Adrenal gland (tissue), 12 donors: ENCODE results near the gene TGFB2. TPM values are rescaled to one million over a fixed set of nuclear protein-coding genes. Genes with fewer than 3 reads are reported as not detected.
"Not testable (repeated sequence)": the region's sequence is repeated elsewhere in the genome, so short reads cannot be mapped to it uniquely, and the experiment has no call there.

Experiments
- DNase-seq, 7 donors: peaks; one replicate each; pipeline ENCODE4 v3.0.0-alpha.2; 2019 to 2020
- H3K27ac ChIP-seq, 5 donors: fragments of 200-600 bp; sonication (generic) in 4 of 5; 1 replicate in 3 of 5; 2 replicates in 2 of 5; pipeline versions ENCODE4 v1.5.1 to v1.8.0; 2016 to 2020; ENCODE audit warnings: mild to moderate bottlenecking in 1 of 5
- H3K27me3 ChIP-seq: fragments of 200-600 bp; 2 replicates; pipeline ENCODE4 v1.8.0; 2021
- H3K36me3 ChIP-seq, 2 donors: fragments of 200-600 bp; replicated peaks in 1 of 2; 1 replicate in 1 of 2; 2 replicates in 1 of 2; pipeline versions ENCODE4 v1.5.1 to v1.8.0; 2018 to 2022
- H3K4me1 ChIP-seq, 2 donors: fragments of 200-600 bp; replicated peaks in 1 of 2; 1 replicate in 1 of 2; 2 replicates in 1 of 2; pipeline versions ENCODE4 v1.5.1 to v1.8.0; 2018 to 2021
- H3K4me3 ChIP-seq, 4 donors: fragments of 200-600 bp; sonication (generic) in 3 of 4; one replicate each; pipeline ENCODE4 v1.5.1; 2016 to 2018
- H3K9me3 ChIP-seq, 3 donors: fragments of 200-600 bp; sonication (generic) in 1 of 3; replicated peaks in 1 of 3; 1 replicate in 2 of 3; 2 replicates in 1 of 3; pipeline versions ENCODE4 v1.5.1 to v1.8.0; 2016 to 2021
- POLR2A ChIP-seq, 2 donors: fragments of 450-650 bp; IDR thresholded peaks; one replicate each; pipeline ENCODE4 v1.6.1; 2017; ENCODE audit warnings: antibody characterized with exemption in 2 of 2, mild to moderate bottlenecking in 2 of 2, moderate library complexity in 1 of 2
- WGBS, 4 donors: extraction: QIAGEN DNeasy Blood & Tissue Kit in 2 of 4; methylation state at CpG; one replicate each; pipeline versions ENCODE4 v1.1.5 to v1.1.7; 2013 to 2017; 5-methylcytosine and 5-hydroxymethylcytosine counted together
- intact Hi-C, 2 donors: fragments of 100-400 bp; cut with DNase I; formaldehyde crosslinking; loops; one replicate each; pipeline versions ENCODE4 v1.14.1 to v1.15.0; 2022 to 2023
- polyA plus RNA-seq, 3 donors: library from polyadenylated mRNA; stranded (reverse); fragments of 200-250 nt in 2 of 3; fragments of 350-450 nt in 1 of 3; fragmentation: Illumina TruSeq in 1 of 3; extraction: RNeasy Lipid Tissue Mini Kit (QIAGEN cat#74804) in 1 of 3; gene quantifications; one replicate each; pipeline ENCODE4 v1.2.3, GENCODE V29; 2013 to 2014
- total RNA-seq, 9 donors: library from RNA; depleted of rRNA in 4 of 9; stranded (reverse); fragments of >200 nt in 4 of 9; fragments of 120-200 nt in 1 of 9; fragmentation: NEBNext Ultra II Directional in 1 of 9; extraction: Animal tissue kit (Norgen Biotek cat#: 25700) in 1 of 9; gene quantifications; one replicate each; pipeline versions ENCODE4 v1.1.0 to v1.2.4, GENCODE V29; 2013 to 2023
- TF ChIP-seq, protein P1 (sequence below), 6 experiments: fragments of 450-650 bp in 4 of 6; fragments of 200-600 bp in 2 of 6; sonication (generic) in 1 of 6; IDR thresholded peaks; 1 replicate in 5 of 6; 2 replicates in 1 of 6; pipeline versions ENCODE4 v1.5.1 to v1.8.0; 2016 to 2021; ENCODE audit warnings: antibody characterized with exemption in 6 of 6, mild to moderate bottlenecking in 2 of 6, moderate library complexity in 1 of 6
- donor health status: healthy with polysubstance abuse.
- donor health status: Bipolar disorder and iron deficiency.
- donor health status: DM: yes; HTN: yes; CAD: no.
- donor health status: DM: no; HTN: no; CAD: no.
- donor health status: DM: no; HTN: no; CAD: no.
- donor health status: DM: yes; HTN: yes; CAD: no.

The TGFB2 gene
- total and polyA plus RNA-seq, 12 donors = 0.24 to 4.2 (median 1.7) TPM

DNA sequence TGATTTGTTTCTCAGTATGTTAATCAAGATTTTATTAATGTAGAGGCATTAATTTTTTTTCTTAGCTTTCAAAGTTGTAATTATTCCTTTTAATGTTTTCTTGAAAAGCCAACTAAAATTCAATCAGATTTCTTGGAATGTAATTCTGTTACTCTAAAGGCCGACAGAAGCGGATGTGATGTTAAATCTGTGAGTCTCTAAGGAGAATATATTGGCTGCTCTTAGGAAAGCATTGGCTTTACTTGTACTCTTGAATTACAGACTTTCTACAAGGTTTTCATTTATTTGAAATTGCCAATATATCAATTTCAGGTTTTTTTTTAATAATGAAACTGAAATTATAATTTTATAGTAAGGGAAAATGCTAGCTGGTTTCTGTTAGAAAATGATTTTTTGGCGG, 30.8 kb upstream of the TGFB2 start:
- Histone ChIP-seq H3K4me3 (no peak overlapping the region), H3K4me1 (no peaks in the 10 kb centered on the region), H3K9me3 (no peaks in the 10 kb centered on the region), H3K36me3 (no peaks in the 10 kb centered on the region), H3K27ac (no peak overlapping the region), H3K27me3 (no peaks in the 10 kb centered on the region)
- TF ChIP-seq, protein P1, sequence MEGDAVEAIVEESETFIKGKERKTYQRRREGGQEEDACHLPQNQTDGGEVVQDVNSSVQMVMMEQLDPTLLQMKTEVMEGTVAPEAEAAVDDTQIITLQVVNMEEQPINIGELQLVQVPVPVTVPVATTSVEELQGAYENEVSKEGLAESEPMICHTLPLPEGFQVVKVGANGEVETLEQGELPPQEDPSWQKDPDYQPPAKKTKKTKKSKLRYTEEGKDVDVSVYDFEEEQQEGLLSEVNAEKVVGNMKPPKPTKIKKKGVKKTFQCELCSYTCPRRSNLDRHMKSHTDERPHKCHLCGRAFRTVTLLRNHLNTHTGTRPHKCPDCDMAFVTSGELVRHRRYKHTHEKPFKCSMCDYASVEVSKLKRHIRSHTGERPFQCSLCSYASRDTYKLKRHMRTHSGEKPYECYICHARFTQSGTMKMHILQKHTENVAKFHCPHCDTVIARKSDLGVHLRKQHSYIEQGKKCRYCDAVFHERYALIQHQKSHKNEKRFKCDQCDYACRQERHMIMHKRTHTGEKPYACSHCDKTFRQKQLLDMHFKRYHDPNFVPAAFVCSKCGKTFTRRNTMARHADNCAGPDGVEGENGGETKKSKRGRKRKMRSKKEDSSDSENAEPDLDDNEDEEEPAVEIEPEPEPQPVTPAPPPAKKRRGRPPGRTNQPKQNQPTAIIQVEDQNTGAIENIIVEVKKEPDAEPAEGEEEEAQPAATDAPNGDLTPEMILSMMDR (IDR thresholded peaks at IDR 0.05) = no peak
- TF ChIP-seq POLR2A (IDR thresholded peaks at IDR 0.05) = no peak
- DNase-seq = no peak
- intact Hi-C loops = no loop called here
- 90 to 98% (median 94%) methylated on average over 3 of the region's 3 CpGs for WGBS, 4 donors

DNA sequence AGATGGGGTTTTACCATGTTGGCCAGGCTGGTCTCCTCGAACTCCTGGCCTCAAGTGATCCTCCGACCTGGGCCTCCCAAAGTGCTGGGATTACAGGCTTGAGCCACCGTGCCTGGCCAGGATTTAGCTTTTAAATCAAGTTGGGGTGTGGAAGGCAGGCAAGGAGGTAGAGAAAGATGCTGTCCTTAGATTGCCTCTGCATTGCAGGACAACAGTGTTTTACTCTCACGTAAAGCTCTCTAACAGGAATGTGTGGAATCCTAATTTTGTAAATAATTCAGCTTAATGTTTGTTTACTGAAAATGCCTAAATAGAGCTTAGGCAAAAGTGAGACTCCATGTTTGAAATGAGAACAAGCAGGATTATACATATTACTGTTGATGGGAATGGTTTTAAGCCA, 29.5 kb upstream of the TGFB2 start:
- Histone ChIP-seq H3K9me3 (no peaks in the 10 kb centered on the region), H3K27me3 (no peaks in the 10 kb centered on the region), H3K27ac (no peak overlapping the region), H3K36me3 (no peaks in the 10 kb centered on the region), H3K4me3 (no peak overlapping the region), H3K4me1 (no peaks in the 10 kb centered on the region)
- 93 to 98% (median 97%) methylated on average over 4 of the region's 4 CpGs for WGBS, 4 donors
- no peak for TF ChIP-seq POLR2A (IDR thresholded peaks at IDR 0.05)
- TF ChIP-seq, protein P1 (IDR thresholded peaks at IDR 0.05) = no peak
- intact Hi-C loops = no loop called here
- no peak for DNase-seq

DNA sequence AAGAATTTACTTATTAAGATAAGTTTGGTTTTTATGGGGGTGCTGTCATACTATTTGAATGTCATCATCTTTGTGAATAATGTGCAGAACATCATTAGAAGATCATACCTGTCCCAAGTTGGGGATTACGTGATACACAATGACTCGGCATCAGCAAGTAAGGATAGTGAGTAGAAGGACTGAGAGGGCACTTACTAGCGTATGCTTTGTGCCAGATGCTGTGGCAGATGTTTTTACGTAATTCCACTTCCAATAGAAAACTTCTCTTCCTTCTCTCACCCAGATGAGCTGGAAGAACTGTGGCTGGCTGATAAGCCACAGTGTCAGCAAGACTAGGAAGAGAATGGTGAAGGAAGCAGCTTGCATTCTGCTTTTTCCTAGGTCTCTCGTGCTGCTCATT, 28.1 kb upstream of the TGFB2 start:
- no peaks in the 10 kb centered on the region for H3K36me3 ChIP-seq
- H3K27me3 ChIP-seq = no peaks in the 10 kb centered on the region

DNA sequence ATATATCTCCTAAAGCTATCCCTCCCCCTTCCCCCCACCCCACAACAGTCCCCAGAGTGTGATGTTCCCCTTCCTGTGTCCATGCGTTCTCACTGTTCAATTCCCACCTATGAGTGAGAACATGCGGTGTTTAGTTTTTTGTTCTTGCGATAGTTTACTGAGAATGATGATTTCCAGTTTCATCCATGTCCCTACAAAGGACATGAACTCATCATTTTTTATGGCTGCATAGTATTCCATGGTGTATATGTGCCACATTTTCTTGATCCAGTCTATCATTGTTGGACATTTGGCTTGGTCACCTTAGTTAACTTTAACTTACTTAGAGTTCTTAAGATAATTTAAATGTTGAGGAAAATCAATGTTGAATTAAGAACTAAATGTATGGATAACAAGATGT, 25.0 kb upstream of the TGFB2 start:
- H3K4me1 ChIP-seq, H3K27ac ChIP-seq, DNase-seq, H3K36me3 ChIP-seq, intact Hi-C loops, H3K27me3 ChIP-seq, H3K9me3 ChIP-seq, H3K4me3 ChIP-seq: not testable (repeated sequence)
- 92 to 100% (median 94%) methylated on average over 3 of the region's 3 CpGs for WGBS, 4 donors

More for the DNA sequence above, 28.1 kb upstream of the TGFB2 start:
- Histone ChIP-seq H3K4me1 (no peaks in the 10 kb centered on the region), H3K27ac (no peak overlapping the region), H3K9me3 (no peaks in the 10 kb centered on the region), H3K4me3 (no peak overlapping the region)
- TF ChIP-seq, protein P1 (IDR thresholded peaks at IDR 0.05) = no peak
- no peak for DNase-seq
- intact Hi-C loops = no loop called here
- WGBS, 4 donors = 90 to 95% (median 92%) methylated on average over 5 of the region's 5 CpGs

DNA sequence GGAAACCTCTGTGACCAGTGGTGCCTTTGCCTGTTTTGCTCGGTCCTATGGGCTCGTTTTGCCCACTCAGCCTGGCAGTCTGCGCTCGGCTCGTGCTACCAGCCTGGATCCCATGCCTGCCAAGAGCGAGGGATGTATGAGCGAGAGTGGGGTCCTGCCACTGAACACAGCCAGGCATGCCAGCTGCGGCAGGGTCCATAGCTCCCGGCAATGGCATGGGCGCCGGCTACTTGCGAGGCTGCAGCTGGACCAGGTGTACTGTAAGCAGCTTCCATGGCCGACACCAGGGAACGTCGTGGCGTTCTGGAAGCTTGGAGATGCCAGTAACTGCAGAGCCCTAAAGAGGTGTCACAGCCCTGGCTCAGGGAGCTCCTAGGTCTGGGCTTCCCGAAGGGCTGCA, 22.4 kb upstream of the TGFB2 start:
- no peaks in the 10 kb centered on the region for H3K27me3 ChIP-seq
- H3K36me3 ChIP-seq = peaks cover 0 to 6% of the 10 kb centered on the region in 2 donors
- no peak overlapping the region for H3K4me3 ChIP-seq
- no peak for DNase-seq
- TF ChIP-seq, protein P1 (IDR thresholded peaks at IDR 0.05) = no peak
- TF ChIP-seq POLR2A (IDR thresholded peaks at IDR 0.05) = no peak
- intact Hi-C loops = no loop called here
- H3K27ac ChIP-seq = no peak overlapping the region
- H3K9me3 ChIP-seq = no peaks in the 10 kb centered on the region
- WGBS, 4 donors = 93 to 96% (median 96%) methylated on average over 12 to 17 of the region's 17 CpGs
- H3K4me1 ChIP-seq = no peaks in the 10 kb centered on the region
